ENCODE data around the gene PRMT2. TPM values are rescaled to one million over a fixed set of nuclear protein-coding genes. Genes with fewer than 3 reads are reported as not detected.

PRMT2 gene
- polyA plus RNA-seq (2013): 114 TPM

DNA sequence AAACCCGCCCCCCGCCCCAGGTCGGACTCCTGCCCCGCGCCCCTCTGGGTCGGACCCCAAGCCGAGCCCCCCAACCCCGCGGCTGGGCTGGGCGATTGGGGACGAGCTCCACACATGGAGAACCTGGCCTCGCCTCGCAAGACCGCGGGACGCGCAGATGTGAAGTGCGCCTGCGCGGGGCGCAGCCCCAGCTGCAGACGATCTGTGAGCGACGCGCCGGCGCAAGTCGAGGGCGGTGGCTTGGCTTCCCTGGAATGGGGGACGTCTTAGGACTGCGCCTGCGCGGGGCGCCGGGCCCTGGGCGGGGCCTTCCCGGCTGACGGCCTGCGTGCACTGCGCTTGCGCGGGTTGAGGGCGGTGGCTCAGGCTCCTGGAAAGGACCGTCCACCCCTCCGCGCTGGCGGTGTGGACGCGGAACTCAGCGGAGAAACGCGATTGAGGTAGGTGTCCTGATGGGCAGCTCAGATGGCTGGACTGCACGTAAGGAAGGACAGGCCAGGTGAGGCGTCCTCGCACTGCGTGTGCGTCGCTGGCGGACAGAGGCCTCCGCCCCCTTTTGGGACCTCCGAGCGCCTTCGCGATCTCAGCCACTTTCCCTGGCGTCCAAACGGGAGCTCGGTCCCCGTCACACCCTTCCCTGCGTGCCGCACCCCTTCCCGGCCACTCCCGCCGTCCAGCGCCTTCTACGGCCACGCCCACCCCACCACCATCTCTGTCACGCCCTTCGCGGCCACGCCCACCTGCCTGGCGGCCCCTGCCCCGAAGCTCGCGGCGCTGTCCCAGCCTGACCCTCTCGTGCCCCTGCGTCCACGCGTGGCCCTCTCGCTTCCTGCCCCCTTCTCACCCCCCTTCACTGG lies at the start of gene PRMT2:
Gene PRMT2 (plus strand): TSS at position 351 of the 857 bp plus-strand sequence. CDS start 1,278 bp downstream, outside the sequence.
- ChIA-PET CTCF (interaction anchor here (1.0 to 5.1 kb wide), 12 partner anchors 9 to 176 kb away, joined by 3 to 25 read pairs (median 4); no protein-coding TSS in a partner anchor), POLR2A (interaction anchor here (0.6 to 1.8 kb wide), 6 partner anchors 13 to 83 kb away, joined by 3 to 11 read pairs (median 4); no protein-coding TSS in a partner anchor)
- H3K9me3 ChIP-seq (ENCODE audit: control extremely low read depth in 1 of 5, control insufficient read depth in 4 of 5, insufficient read depth in 2 of 5, low read depth in 1 of 5, low read length in 4 of 5): no peaks in the 10 kb centered on the region
- H3K27ac ChIP-seq (ENCODE audit: insufficient read depth in 1 of 2, low read depth in 1 of 2, low read length in 2 of 2, poor library complexity in 1 of 2, severe bottlenecking in 2 of 2): peak within 1 kb of the TSS; percentile 88 to 94
- H3K4me1 ChIP-seq (ENCODE audit: control extremely low read depth in 1 of 4, control insufficient read depth in 4 of 4, insufficient read depth in 4 of 4, low read length in 3 of 4): peaks cover 16 to 50% (median 35%) of the 10 kb centered on the region in 4 experiments
- DNase-seq: peak; percentile 96 to 98 (median 97)
- peak within 1 kb of the TSS; percentile 85 to 100 (median 100) for H3K4me3 ChIP-seq (ENCODE audit: control insufficient read depth in 1 of 7, extremely low read depth in 1 of 7, insufficient read depth in 4 of 7, low read depth in 2 of 7, low read length in 6 of 7)
- H3K27me3 ChIP-seq (replicated peaks in 2 of 5; ENCODE audit: control insufficient read depth in 4 of 5, insufficient read depth in 5 of 5, low read length in 4 of 5): no peaks in the 10 kb centered on the region
- peaks cover 0 to 13% (median 6%) of the 10 kb centered on the region in 4 experiments for H3K36me3 ChIP-seq (ENCODE audit: control insufficient read depth in 4 of 4, insufficient read depth in 4 of 4, low read length in 3 of 4)
- under 1% methylated on average over 80 of the region's 90 CpGs for WGBS (ENCODE audit: insufficient coverage)

- H3K27ac ChIP-seq (ENCODE audit: insufficient read depth in 1 of 2, low read depth in 1 of 2, low read length in 2 of 2, poor library complexity in 1 of 2, severe bottlenecking in 2 of 2): no peak overlapping the region
- DNase-seq: peak in 2 of 3 donors; percentile 25 to 32
- peaks cover 0 to 8% (median 3%) of the 10 kb centered on the region in 4 experiments for H3K4me1 ChIP-seq (ENCODE audit: control extremely low read depth in 1 of 4, control insufficient read depth in 4 of 4, insufficient read depth in 4 of 4, low read length in 3 of 4)
- H3K4me3 ChIP-seq (ENCODE audit: control insufficient read depth in 1 of 7, extremely low read depth in 1 of 7, insufficient read depth in 4 of 7, low read depth in 2 of 7, low read length in 6 of 7): no peak overlapping the region
- CTCF ChIA-PET: no interaction called here
- H3K36me3 ChIP-seq (ENCODE audit: control insufficient read depth in 4 of 4, insufficient read depth in 4 of 4, low read length in 3 of 4): no peaks in the 10 kb centered on the region
- WGBS (ENCODE audit: insufficient coverage): 95% methylated on average over 3 of the region's 8 CpGs
- H3K27me3 ChIP-seq (replicated peaks in 2 of 5; ENCODE audit: control insufficient read depth in 4 of 5, insufficient read depth in 5 of 5, low read length in 4 of 5): no peaks in the 10 kb centered on the region
- POLR2A ChIA-PET: no interaction called here
- H3K9me3 ChIP-seq (ENCODE audit: control extremely low read depth in 1 of 5, control insufficient read depth in 4 of 5, insufficient read depth in 2 of 5, low read depth in 1 of 5, low read length in 4 of 5): peaks cover 0 to 16% (median 10%) of the 10 kb centered on the region in 5 experiments
Observed at GRCh38 chr21:46594276-46594675, 41.2 kb upstream of the PRMT2 start.

- Histone ChIP-seq H3K4me1 (ENCODE audit: control extremely low read depth in 1 of 4, control insufficient read depth in 4 of 4, insufficient read depth in 4 of 4, low read length in 3 of 4) (peaks cover 0 to 11% (median 4%) of the 10 kb centered on the region in 4 experiments), H3K27me3 (replicated peaks in 2 of 5; ENCODE audit: control insufficient read depth in 4 of 5, insufficient read depth in 5 of 5, low read length in 4 of 5) (no peaks in the 10 kb centered on the region), H3K27ac (ENCODE audit: insufficient read depth in 1 of 2, low read depth in 1 of 2, low read length in 2 of 2, poor library complexity in 1 of 2, severe bottlenecking in 2 of 2) (no peak overlapping the region), H3K36me3 (ENCODE audit: control insufficient read depth in 4 of 4, insufficient read depth in 4 of 4, low read length in 3 of 4) (no peaks in the 10 kb centered on the region), H3K9me3 (ENCODE audit: control extremely low read depth in 1 of 5, control insufficient read depth in 4 of 5, insufficient read depth in 2 of 5, low read depth in 1 of 5, low read length in 4 of 5) (peaks cover 0 to 14% (median 10%) of the 10 kb centered on the region in 5 experiments), H3K4me3 (ENCODE audit: control insufficient read depth in 1 of 7, extremely low read depth in 1 of 7, insufficient read depth in 4 of 7, low read depth in 2 of 7, low read length in 6 of 7) (no peak overlapping the region)
- no peak for DNase-seq
- ChIA-PET CTCF (no interaction called here), POLR2A (no interaction called here)
- WGBS (ENCODE audit: insufficient coverage): no CpG with 5 or more reads among the region's 1 CpG
Observed at GRCh38 chr21:46596201-46596600, 39.3 kb upstream of the PRMT2 start.

DNA sequence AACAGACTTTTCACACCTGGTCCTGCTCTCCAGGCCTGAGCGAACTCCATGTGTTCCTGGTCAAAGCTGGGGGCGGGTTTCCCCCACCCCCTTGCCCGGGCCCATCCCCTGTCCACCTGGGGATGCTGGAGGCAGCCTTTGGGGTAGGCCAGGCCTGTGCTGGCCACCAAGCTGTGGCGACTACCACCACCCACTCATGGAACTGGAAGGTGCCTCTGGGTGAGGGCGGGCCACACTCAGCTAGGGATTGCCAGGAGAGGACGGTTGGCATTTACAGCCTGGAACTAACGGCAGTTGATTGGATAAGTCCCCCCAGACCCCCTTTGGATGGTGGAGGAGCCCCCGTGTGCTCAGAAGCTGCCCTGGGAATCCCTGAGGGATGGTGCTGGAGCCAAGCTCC lies 38.4 kb upstream of the PRMT2 start:
- no peak for DNase-seq
- 99% methylated on average over 6 of the region's 8 CpGs for WGBS (ENCODE audit: insufficient coverage)
- Histone ChIP-seq H3K4me3 (ENCODE audit: control insufficient read depth in 1 of 7, extremely low read depth in 1 of 7, insufficient read depth in 4 of 7, low read depth in 2 of 7, low read length in 6 of 7) (no peak overlapping the region), H3K27me3 (replicated peaks in 2 of 5; ENCODE audit: control insufficient read depth in 4 of 5, insufficient read depth in 5 of 5, low read length in 4 of 5) (no peaks in the 10 kb centered on the region), H3K4me1 (ENCODE audit: control extremely low read depth in 1 of 4, control insufficient read depth in 4 of 4, insufficient read depth in 4 of 4, low read length in 3 of 4) (peaks cover 0 to 17% (median 8%) of the 10 kb centered on the region in 4 experiments), H3K9me3 (ENCODE audit: control extremely low read depth in 1 of 5, control insufficient read depth in 4 of 5, insufficient read depth in 2 of 5, low read depth in 1 of 5, low read length in 4 of 5) (peaks cover 0 to 14% (median 10%) of the 10 kb centered on the region in 5 experiments), H3K27ac (ENCODE audit: insufficient read depth in 1 of 2, low read depth in 1 of 2, low read length in 2 of 2, poor library complexity in 1 of 2, severe bottlenecking in 2 of 2) (no peak overlapping the region), H3K36me3 (ENCODE audit: control insufficient read depth in 4 of 4, insufficient read depth in 4 of 4, low read length in 3 of 4) (no peaks in the 10 kb centered on the region)
- ChIA-PET POLR2A (no interaction called here), CTCF (no interaction called here)

GRCh38 chr21:46597896-46598343 lies 37.6 kb upstream of the PRMT2 start:
- H3K4me3 ChIP-seq (ENCODE audit: control insufficient read depth in 1 of 7, extremely low read depth in 1 of 7, insufficient read depth in 4 of 7, low read depth in 2 of 7, low read length in 6 of 7): no peak overlapping the region
- ChIA-PET POLR2A (no interaction called here), CTCF (no interaction called here)
- no peaks in the 10 kb centered on the region for H3K36me3 ChIP-seq (ENCODE audit: control insufficient read depth in 4 of 4, insufficient read depth in 4 of 4, low read length in 3 of 4)
- peaks cover 0 to 12% (median 10%) of the 10 kb centered on the region in 5 experiments for H3K9me3 ChIP-seq (ENCODE audit: control extremely low read depth in 1 of 5, control insufficient read depth in 4 of 5, insufficient read depth in 2 of 5, low read depth in 1 of 5, low read length in 4 of 5)
- WGBS (ENCODE audit: insufficient coverage): 93% methylated on average over 17 of the region's 20 CpGs
- H3K27me3 ChIP-seq (replicated peaks in 2 of 5; ENCODE audit: control insufficient read depth in 4 of 5, insufficient read depth in 5 of 5, low read length in 4 of 5): no peaks in the 10 kb centered on the region
- DNase-seq: no peak
- H3K4me1 ChIP-seq (ENCODE audit: control extremely low read depth in 1 of 4, control insufficient read depth in 4 of 4, insufficient read depth in 4 of 4, low read length in 3 of 4): peaks cover 0 to 17% (median 10%) of the 10 kb centered on the region in 4 experiments
- H3K27ac ChIP-seq (ENCODE audit: insufficient read depth in 1 of 2, low read depth in 1 of 2, low read length in 2 of 2, poor library complexity in 1 of 2, severe bottlenecking in 2 of 2): no peak overlapping the region

- POLR2A ChIA-PET: no interaction called here
Observed at GRCh38 chr21:46598581-46599572, 36.6 kb upstream of the PRMT2 start.

More at GRCh38 chr21:46598581-46599572, 36.6 kb upstream of the PRMT2 start:
- 87% methylated on average over 37 of the region's 38 CpGs for WGBS (ENCODE audit: insufficient coverage)
- Histone ChIP-seq H3K9me3 (ENCODE audit: control extremely low read depth in 1 of 5, control insufficient read depth in 4 of 5, insufficient read depth in 2 of 5, low read depth in 1 of 5, low read length in 4 of 5) (peaks cover 0 to 12% (median 10%) of the 10 kb centered on the region in 5 experiments), H3K4me1 (ENCODE audit: control extremely low read depth in 1 of 4, control insufficient read depth in 4 of 4, insufficient read depth in 4 of 4, low read length in 3 of 4) (peaks cover 0 to 19% (median 10%) of the 10 kb centered on the region in 4 experiments), H3K27ac (ENCODE audit: insufficient read depth in 1 of 2, low read depth in 1 of 2, low read length in 2 of 2, poor library complexity in 1 of 2, severe bottlenecking in 2 of 2) (no peak overlapping the region), H3K4me3 (ENCODE audit: control insufficient read depth in 1 of 7, extremely low read depth in 1 of 7, insufficient read depth in 4 of 7, low read depth in 2 of 7, low read length in 6 of 7) (no peak overlapping the region), H3K27me3 (replicated peaks in 2 of 5; ENCODE audit: control insufficient read depth in 4 of 5, insufficient read depth in 5 of 5, low read length in 4 of 5) (no peaks in the 10 kb centered on the region), H3K36me3 (ENCODE audit: control insufficient read depth in 4 of 4, insufficient read depth in 4 of 4, low read length in 3 of 4) (no peaks in the 10 kb centered on the region)
- CTCF ChIA-PET: no interaction called here
- no peak for DNase-seq
